H9 (cell line): ENCODE data around the gene STAT3. TPM values are rescaled to one million over a fixed set of nuclear protein-coding genes. Genes with fewer than 3 reads are reported as not detected.
A peak's percentile ranks its signal among the peaks of the same experiment; 100 is the strongest.
"Not testable (repeated sequence)": the region's sequence is repeated elsewhere in the genome, so short reads cannot be mapped to it uniquely, and the experiment has no call there.

Experiments used
- DNase-seq: peaks from one replicate; pipeline ENCODE4 v3.0.0-alpha.2; 2017
- H2AFZ ChIP-seq: one replicate; pipeline ENCODE4 v1.6.1; 2013; ENCODE audit warnings: mild to moderate bottlenecking, low read length, control low read depth, moderate library complexity
- H2AK5ac ChIP-seq: 2 replicates; pipeline ENCODE4 v1.6.1; 2013; ENCODE audit warnings: low read length, control low read depth, mixed read lengths; ENCODE audit not compliant: insufficient read length
- H2BK120ac ChIP-seq: one replicate; pipeline ENCODE4 v1.6.1; 2013; ENCODE audit warnings: low read depth, mild to moderate bottlenecking, low read length, control low read depth, inconsistent platforms; ENCODE audit not compliant: poor library complexity, severe bottlenecking
- H2BK12ac ChIP-seq: 2 replicates; pipeline ENCODE4 v1.6.1; 2013; ENCODE audit warnings: low read length, control low read depth, mixed read lengths, low read depth; ENCODE audit not compliant: insufficient read length
- H2BK15ac ChIP-seq: 2 replicates; pipeline ENCODE4 v1.6.1; 2013; ENCODE audit warnings: low read depth, low read length, control low read depth
- H2BK20ac ChIP-seq: one replicate; pipeline ENCODE4 v1.6.1; 2013; ENCODE audit warnings: low read depth, mild to moderate bottlenecking, low read length, control low read depth, inconsistent platforms; ENCODE audit not compliant: poor library complexity, severe bottlenecking
- H2BK5ac ChIP-seq: 2 replicates; pipeline ENCODE4 v1.6.1; 2013; ENCODE audit warnings: low read length, control low read depth, mixed read lengths; ENCODE audit not compliant: insufficient read length
- H3K14ac ChIP-seq: 2 replicates; pipeline ENCODE4 v1.6.1; 2013; ENCODE audit warnings: low read length, control low read depth; ENCODE audit not compliant: insufficient read depth
- H3K18ac ChIP-seq: 2 replicates; pipeline ENCODE4 v1.6.1; 2013; ENCODE audit warnings: low read depth, mild to moderate bottlenecking, mixed read lengths, low read length, control low read depth; ENCODE audit not compliant: insufficient read length
- H3K23ac ChIP-seq: 2 replicates; pipeline ENCODE4 v1.6.1; 2013; ENCODE audit warnings: low read length, control low read depth, mixed read lengths, low read depth; ENCODE audit not compliant: insufficient read length
- H3K23me2 ChIP-seq: 2 replicates; pipeline ENCODE4 v1.6.1; 2013; ENCODE audit warnings: low read depth, mild to moderate bottlenecking, mixed read lengths, low read length, control low read depth; ENCODE audit not compliant: insufficient read length, poor library complexity, severe bottlenecking
- H3K27ac ChIP-seq: 2 replicates; pipeline ENCODE4 v1.5.1; 2013; ENCODE audit warnings: low read length, control low read depth, mixed read lengths, low read depth; ENCODE audit not compliant: insufficient read length
- H3K27me3 ChIP-seq: 2 replicates; pipeline ENCODE4 v1.6.1; 2013; ENCODE audit warnings: low read length, control low read depth, inconsistent platforms; ENCODE audit not compliant: insufficient read depth
- H3K4ac ChIP-seq: 2 replicates; pipeline ENCODE4 v1.6.1; 2013; ENCODE audit warnings: low read depth, mild to moderate bottlenecking, control low read depth, inconsistent platforms, low read length, moderate library complexity
- H3K4me1 ChIP-seq: 2 replicates; pipeline ENCODE4 v1.6.1; 2013; ENCODE audit warnings: low read length, control low read depth, inconsistent platforms; ENCODE audit not compliant: insufficient read depth
- H3K4me2 ChIP-seq: 2 replicates; pipeline ENCODE4 v1.6.1; 2013; ENCODE audit warnings: low read length, control low read depth, mixed read lengths; ENCODE audit not compliant: insufficient read length, insufficient read depth
- H3K56ac ChIP-seq: 2 replicates; pipeline ENCODE4 v1.6.1; 2013; ENCODE audit warnings: low read depth, mild to moderate bottlenecking, mixed read lengths, low read length, control low read depth; ENCODE audit not compliant: insufficient read length
- H3K79me1 ChIP-seq: 2 replicates; pipeline ENCODE4 v1.6.1; 2013; ENCODE audit warnings: low read depth, mild to moderate bottlenecking, moderate library complexity, low read length, control low read depth, inconsistent platforms; ENCODE audit not compliant: insufficient read depth, poor library complexity, severe bottlenecking
- H3K79me2 ChIP-seq: 2 replicates; pipeline ENCODE4 v1.6.1; 2013; ENCODE audit warnings: low read length, control low read depth, inconsistent platforms; ENCODE audit not compliant: insufficient read depth
- H3K9ac ChIP-seq: 2 replicates; pipeline ENCODE4 v1.6.1; 2013; ENCODE audit warnings: low read length, control low read depth, mixed read lengths; ENCODE audit not compliant: insufficient read length; ENCODE audit errors: extremely low read depth
- H3K9me3 ChIP-seq: one replicate; pipeline ENCODE4 v1.6.1; 2013; ENCODE audit warnings: low read depth, low read length, inconsistent platforms; ENCODE audit not compliant: control insufficient read depth
- H3T11ph ChIP-seq: one replicate; pipeline ENCODE4 v1.6.1; 2013; ENCODE audit warnings: mild to moderate bottlenecking, low read length, control low read depth, inconsistent platforms
- H4K20me1 ChIP-seq: one replicate; pipeline ENCODE4 v1.6.1; 2013; ENCODE audit not compliant: control insufficient read depth, insufficient read length, insufficient read depth
- H4K5ac ChIP-seq: 2 replicates; pipeline ENCODE4 v1.6.1; 2013; ENCODE audit warnings: low read depth, mild to moderate bottlenecking, mixed read lengths, low read length, control low read depth; ENCODE audit not compliant: insufficient read length
- H4K8ac ChIP-seq: replicated peaks from 2 replicates; pipeline ENCODE4 v1.6.1; 2013; ENCODE audit warnings: low read length, control low read depth, mixed read lengths, low read depth; ENCODE audit not compliant: insufficient read length
- H4K91ac ChIP-seq: 2 replicates; pipeline ENCODE4 v1.6.1; 2013; ENCODE audit warnings: low read depth, mild to moderate bottlenecking, moderate library complexity, mixed read lengths, low read length, control low read depth; ENCODE audit not compliant: insufficient read length
- H3K27ac Mint-ChIP-seq, 3 experiments: 2 replicates in 2 of 3; 3 replicates in 1 of 3; pipeline ENCODE4 v1.8.0; 2020 to 2021; ENCODE audit warnings: mixed read lengths in 3 of 3, mild to moderate bottlenecking in 1 of 3, moderate library complexity in 1 of 3
- H3K27me3 Mint-ChIP-seq: 2 replicates; pipeline ENCODE4 v1.8.0; 2021; ENCODE audit warnings: low read depth, mild to moderate bottlenecking, moderate library complexity, mixed read lengths
- H3K36me3 Mint-ChIP-seq, 3 experiments: 2 replicates in 2 of 3; 3 replicates in 1 of 3; pipeline ENCODE4 v1.8.0; 2020 to 2021; ENCODE audit warnings: low read depth in 3 of 3, mixed read lengths in 3 of 3; ENCODE audit not compliant: insufficient read depth in 1 of 3
- H3K4me1 Mint-ChIP-seq, 2 experiments: 2 replicates each; pipeline ENCODE4 v1.8.0; 2020; ENCODE audit warnings: mixed read lengths in 2 of 2
- H3K4me3 Mint-ChIP-seq, 2 experiments: 2 replicates in 1 of 2; 3 replicates in 1 of 2; pipeline ENCODE4 v1.8.0; 2020 to 2021; ENCODE audit warnings: mild to moderate bottlenecking in 2 of 2, mixed read lengths in 2 of 2, moderate library complexity in 1 of 2
- H3K9me3 Mint-ChIP-seq, 2 experiments: 2 replicates in 1 of 2; 3 replicates in 1 of 2; pipeline ENCODE4 v1.8.0; 2020; ENCODE audit warnings: mild to moderate bottlenecking in 2 of 2, mixed read lengths in 2 of 2, moderate library complexity in 1 of 2
- CTCF ChIP-seq: fragments of 200-600 bp; sonication (generic); conservative IDR thresholded peaks from 3 replicates; pipeline ENCODE4 v1.8.0; 2021; ENCODE audit warnings: antibody characterized with exemption, mild to moderate bottlenecking
- WGBS: extraction: QIAGEN DNeasy Blood & Tissue Kit; methylation state at CpG from one replicate; pipeline ENCODE4 v1.1.7; 2013; ENCODE audit warnings: missing lambda C conversion rate, low lambda C conversion rate, mixed read lengths; ENCODE audit not compliant: insufficient read length; ENCODE audit errors: extremely low coverage; 5-methylcytosine and 5-hydroxymethylcytosine counted together
- total RNA-seq: library from RNA; stranded (reverse); gene quantifications from 2 replicates; pipeline ENCODE4 v1.2.1, GENCODE V29; 2021

Gene STAT3
- total RNA-seq, 1 experiment from 2014 or later, result 83.2 TPM

GRCh38 chr17:42301022-42301421, 87.2 kb downstream of the STAT3 start:
- Histone ChIP-seq H4K20me1 (no peaks in the 10 kb centered on the region), H3K4ac (no peak overlapping the region), H3K4me1 (no peaks in the 10 kb centered on the region), H3K9ac (no peak overlapping the region), H3K27me3 (no peaks in the 10 kb centered on the region), H3K79me2 (no peaks in the 10 kb centered on the region), H3K18ac (no peak overlapping the region), H3K23me2 (no peaks in the 10 kb centered on the region), H2BK5ac (no peak overlapping the region), H3K4me2 (no peak overlapping the region), H3T11ph (no peak overlapping the region), H3K9me3 (no peaks in the 10 kb centered on the region), H2BK12ac (no peak overlapping the region), H3K23ac (no peak overlapping the region), H2AK5ac (no peak overlapping the region), H3K14ac (no peak overlapping the region), H3K27ac (no peak overlapping the region), H3K56ac (no peak overlapping the region), H4K8ac (no peak overlapping the region), H3K79me1 (no peaks in the 10 kb centered on the region), H2AFZ (no peak overlapping the region), H4K91ac (no peak overlapping the region), H2BK15ac (no peak overlapping the region), H2BK120ac (no peak overlapping the region), H4K5ac (no peak overlapping the region), H2BK20ac (no peak overlapping the region)
- Mint-ChIP-seq H3K4me3 (no peak overlapping the region), H3K27ac (peak overlapping the region in 2 of 3 experiments; percentile 49 to 88; a peak in 2 of 7 replicates), H3K27me3 (no peaks in the 10 kb centered on the region; the same call in none of the 2 replicates), H3K4me1 (peaks cover 2% of the 10 kb centered on the region in 2 experiments; a peak in 3 of 4 replicates), H3K36me3 (peaks cover 0 to 3% (median 0%) of the 10 kb centered on the region in 3 experiments; a peak in 1 of 7 replicates), H3K9me3 (no peaks in the 10 kb centered on the region)
- DNase-seq, result no peak
- WGBS, result no CpG with 5 or more reads among the region's 9 CpGs
- no peak for TF ChIP-seq CTCF

GRCh38 chr17:42299913-42300312, 88.3 kb downstream of the STAT3 start:
- not testable (repeated sequence) for H2BK20ac ChIP-seq, H4K8ac ChIP-seq, H3K4me2 ChIP-seq, H4K20me1 ChIP-seq, H3K14ac ChIP-seq, H2BK15ac ChIP-seq, H3T11ph ChIP-seq, H2BK120ac ChIP-seq, H3K27ac ChIP-seq, H2AK5ac ChIP-seq, H3K23ac ChIP-seq, H3K4me1 ChIP-seq, H2BK5ac ChIP-seq, H3K56ac ChIP-seq, H3K23me2 ChIP-seq, H3K4me3 Mint-ChIP-seq, H3K27me3 Mint-ChIP-seq, H3K79me1 ChIP-seq, DNase-seq, H3K9me3 ChIP-seq, H3K4ac ChIP-seq, H3K4me1 Mint-ChIP-seq, H3K79me2 ChIP-seq, H4K5ac ChIP-seq, H2AFZ ChIP-seq, H3K9ac ChIP-seq, H3K36me3 Mint-ChIP-seq, H3K18ac ChIP-seq, H3K27ac Mint-ChIP-seq, H2BK12ac ChIP-seq, H3K27me3 ChIP-seq, H3K9me3 Mint-ChIP-seq, H4K91ac ChIP-seq
- no CpG with 5 or more reads among the region's 17 CpGs for WGBS
